HG03571 (cell line): Measurements from ENCODE around the gene ST3GAL4.

Experiments used
- ATAC-seq: cut with Tn5 transposase; IDR thresholded peaks from one replicate; pipeline ENCODE4 v1.9.1; 2021; ENCODE audit not compliant: unreplicated experiment

Gene ST3GAL4

DNA sequence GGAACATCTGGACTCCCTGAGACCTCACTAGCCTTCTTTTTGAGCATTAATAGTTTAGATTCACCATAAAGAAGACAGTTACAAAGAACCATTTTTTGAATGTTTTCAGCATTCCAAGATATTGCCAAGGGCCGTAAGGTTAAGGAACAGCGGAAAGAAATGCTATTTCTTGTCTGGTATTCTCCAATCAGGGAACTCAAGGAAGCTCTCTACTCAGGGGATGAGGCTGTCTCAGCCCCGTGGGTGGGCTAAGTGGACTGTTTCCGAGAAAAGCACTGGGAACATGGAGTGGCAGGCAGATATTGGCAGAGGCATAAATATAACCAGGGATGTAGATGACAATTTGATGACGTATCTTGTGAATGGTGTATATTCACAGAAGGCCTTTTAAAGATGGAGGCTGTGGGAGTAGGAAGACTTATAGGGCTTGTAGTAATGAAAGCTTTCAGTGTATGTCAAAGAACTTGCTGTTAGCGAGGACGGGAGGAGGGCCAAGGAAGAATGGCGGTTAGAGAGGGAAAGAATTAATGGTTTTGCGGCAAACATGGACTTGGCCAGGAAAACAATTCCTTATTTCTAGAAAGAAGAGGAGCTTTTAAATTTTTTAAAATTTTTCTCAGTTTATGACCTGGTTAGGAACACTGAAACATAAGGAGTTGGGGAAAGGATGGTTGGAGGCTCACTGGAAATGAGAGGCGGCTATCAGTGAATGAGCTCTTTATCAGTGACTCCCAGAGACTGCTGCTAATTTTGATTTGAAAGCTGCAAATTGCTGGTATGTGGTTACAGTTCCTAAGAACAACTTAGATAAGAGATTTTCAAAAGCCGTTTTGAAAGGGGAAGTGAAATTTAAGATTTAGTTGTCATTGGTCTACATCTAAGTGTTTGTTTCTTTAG, 64.6 kb downstream of the ST3GAL4 start:
- ATAC-seq: peak; percentile 71

DNA sequence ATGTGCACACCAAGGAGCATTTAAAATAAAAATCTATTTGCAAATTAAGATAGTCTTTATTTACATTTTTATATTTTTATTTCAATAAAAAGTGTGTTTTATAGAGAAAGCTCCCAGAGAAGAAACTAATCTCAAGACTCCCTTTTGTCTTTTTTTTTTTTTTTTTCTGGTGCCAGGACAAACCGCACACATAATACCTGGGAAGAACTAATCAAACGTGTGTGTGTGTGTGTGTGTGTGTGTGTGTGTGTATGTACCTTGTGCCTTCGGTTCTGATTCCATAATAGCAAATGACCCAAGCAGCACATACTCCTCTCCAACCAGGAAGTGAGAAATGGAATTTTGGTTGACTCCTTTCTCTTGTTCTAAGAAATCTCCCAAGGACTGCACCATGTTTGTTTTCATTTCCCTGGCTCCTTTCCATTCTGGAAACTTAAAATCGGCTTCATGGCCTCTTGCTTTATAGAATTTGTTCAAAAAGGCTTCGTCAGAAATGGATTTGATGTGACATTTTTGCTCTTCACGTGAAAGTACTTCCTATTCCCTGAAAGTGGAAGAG, 65.3 kb downstream of the ST3GAL4 start:
- no peak for ATAC-seq

DNA sequence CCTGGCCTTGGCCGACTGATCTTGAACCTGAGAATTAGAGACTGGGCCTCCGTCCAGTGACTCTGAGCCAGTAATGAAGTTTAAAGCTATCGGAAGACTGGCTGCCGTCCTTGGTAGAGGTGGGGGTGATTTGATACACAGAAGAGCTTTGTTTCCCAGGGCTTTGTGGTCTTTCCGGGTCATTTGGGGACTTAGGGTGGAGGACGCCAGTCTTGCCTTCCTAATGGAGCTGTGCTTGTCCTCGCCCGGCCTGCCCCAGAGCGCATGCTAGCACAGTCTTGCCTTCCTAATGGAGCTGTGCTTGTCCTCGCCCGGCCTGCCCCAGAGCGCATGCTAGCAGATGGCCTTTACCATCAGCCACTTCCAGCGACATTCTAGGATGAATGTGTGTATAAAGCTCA, 65.8 kb downstream of the ST3GAL4 start:
- ATAC-seq: no peak

DNA sequence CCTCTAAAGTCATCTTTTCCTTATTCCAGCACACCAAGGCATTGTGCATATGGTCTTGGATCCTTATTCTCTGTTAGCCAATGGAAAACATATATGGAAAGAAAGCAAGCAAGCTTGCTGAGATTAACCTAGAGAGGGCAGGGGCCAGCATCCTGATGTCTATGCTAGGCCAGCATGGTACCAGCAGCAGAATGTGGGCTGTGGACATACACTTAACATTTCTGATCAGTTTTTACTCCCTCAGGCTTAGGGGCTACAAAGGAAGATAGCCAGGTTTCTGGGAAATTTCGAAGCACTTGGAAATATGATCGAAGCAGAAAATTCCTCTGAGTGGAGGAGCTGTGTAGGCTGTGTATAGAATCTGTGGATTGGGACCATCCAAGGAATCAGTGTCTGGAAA, 67.0 kb downstream of the ST3GAL4 start:
- ATAC-seq: no peak

DNA sequence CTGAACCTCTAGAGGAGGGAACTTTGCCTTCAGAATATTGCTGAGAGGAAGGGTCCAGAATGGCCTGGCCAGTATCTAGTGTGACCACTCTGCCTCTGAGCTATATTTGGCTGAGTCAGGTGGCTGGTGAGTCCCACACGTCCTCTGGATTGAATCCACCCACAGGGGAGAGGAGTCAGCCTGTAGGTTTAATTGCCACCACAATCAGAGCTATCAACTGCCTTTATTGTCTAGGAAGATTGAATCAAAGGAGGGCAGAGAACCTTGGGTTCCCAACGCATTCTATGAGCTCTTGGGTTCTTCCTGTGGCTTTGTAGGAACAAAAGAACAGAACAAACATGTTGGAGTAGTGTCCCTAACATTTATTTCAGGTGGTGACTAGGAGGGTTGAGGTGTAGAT, 67.7 kb downstream of the ST3GAL4 start:
- no peak for ATAC-seq

DNA sequence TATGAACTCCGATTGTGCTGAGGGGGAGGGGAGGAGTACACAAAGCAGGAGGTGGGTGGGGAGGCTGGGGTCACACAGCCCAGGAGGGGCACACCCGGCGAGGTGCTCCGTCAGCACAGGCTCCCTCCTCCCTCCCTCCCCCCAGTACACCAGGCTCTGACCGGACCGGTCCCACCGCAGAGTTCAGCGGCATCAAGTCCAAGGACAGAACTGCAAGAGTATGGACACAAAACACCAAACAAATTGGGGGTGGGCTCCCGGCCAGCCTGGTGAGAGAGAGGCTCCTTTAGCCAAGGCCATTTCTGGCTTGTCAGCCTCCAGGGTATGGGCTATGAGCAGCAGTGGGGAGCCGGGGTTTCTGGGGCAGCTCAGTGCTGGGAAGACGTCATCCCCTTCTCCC, 68.3 kb downstream of the ST3GAL4 start:
- ATAC-seq: no peak

DNA sequence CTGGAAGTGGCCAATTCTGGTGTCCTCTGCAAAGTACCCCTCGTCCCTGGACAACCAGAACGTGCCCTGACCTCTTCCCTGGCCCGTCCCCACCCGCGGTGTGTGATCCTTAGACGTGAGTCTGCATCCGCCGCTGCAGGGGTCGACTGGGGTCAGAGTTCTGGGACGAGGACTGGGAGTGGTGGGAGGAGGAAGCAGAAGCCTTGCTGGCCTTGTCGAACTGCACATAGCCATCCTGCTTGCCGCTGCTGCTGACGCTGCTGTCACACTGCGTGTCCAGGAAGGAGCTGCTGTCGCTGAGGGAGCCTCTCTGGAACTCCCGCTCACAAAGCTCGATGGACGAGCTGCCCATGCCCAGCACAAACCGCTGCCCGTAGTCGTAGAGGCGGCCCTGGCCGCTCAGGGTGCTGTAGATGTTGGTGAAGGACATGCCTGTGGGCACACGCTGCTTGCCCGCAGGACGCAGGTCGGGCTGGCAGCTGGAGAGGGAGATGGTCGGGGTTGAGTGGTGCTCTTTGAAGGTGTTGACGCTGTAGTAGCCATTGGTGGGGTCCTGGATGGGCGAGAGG, 69.1 kb downstream of the ST3GAL4 start:
- ATAC-seq: no peak

DNA sequence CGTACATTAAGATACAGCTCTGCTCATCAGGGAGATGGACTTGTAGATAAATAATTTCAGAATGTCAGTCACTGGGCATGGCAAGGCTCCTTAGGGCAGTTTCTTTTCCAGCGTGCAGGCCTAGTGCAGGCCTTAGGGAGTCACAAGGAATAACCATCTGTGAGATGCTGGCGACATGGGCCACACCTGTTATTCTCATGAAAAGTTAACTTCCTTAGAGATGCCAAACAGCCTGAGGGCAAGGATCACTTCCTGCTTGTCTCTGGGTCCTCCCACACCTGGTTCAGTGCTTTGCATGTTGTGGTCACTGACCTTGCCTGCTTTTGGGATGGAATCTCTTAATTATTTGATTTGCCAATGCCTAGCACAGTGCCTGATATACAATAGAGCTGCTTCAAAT, 70.6 kb downstream of the ST3GAL4 start:
- ATAC-seq: no peak

DNA sequence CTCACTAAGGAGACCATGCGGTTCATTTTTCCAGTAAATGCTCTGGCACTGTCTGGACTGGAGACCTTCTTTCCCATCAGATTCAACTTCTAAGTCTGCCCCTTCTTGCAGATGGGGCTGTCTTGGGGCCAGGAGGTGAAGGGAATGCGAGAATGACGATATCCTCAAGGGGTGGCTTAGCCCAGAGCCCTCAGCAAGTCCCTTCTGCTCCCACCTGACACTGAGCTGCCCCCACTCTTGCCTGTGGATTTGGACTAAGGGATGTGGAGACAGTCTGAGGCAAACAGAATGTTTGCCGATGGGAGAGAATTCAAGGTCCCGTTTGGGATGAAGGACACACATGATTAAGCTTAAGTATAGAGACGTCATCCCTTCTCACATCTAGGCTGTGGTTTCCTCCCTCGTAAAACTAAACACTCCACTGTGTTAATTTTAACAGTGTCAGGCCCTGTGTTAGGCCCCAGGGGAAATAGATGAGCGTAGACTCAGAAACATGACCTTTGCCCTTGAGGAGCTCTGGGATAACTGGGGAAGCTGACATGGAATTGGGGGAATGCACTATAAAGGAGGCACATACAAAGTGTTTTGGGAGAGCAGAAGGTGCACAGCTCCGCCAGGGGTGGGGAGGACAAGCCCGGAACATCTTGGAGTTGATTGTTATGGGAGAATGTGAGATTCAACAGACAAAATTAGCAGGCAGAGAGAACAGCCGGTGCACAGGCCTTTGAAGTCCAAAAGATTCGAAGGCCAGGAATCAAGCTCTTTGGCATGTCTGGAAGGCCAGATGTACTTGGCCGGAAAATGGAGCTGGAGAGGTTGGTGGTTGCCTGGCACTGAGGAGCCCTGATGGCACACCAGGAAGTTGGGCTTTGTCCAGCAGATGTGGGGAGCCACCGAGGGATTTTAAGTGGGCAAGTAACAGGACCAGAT, 71.6 kb downstream of the ST3GAL4 start:
- ATAC-seq: peak; percentile 63

DNA sequence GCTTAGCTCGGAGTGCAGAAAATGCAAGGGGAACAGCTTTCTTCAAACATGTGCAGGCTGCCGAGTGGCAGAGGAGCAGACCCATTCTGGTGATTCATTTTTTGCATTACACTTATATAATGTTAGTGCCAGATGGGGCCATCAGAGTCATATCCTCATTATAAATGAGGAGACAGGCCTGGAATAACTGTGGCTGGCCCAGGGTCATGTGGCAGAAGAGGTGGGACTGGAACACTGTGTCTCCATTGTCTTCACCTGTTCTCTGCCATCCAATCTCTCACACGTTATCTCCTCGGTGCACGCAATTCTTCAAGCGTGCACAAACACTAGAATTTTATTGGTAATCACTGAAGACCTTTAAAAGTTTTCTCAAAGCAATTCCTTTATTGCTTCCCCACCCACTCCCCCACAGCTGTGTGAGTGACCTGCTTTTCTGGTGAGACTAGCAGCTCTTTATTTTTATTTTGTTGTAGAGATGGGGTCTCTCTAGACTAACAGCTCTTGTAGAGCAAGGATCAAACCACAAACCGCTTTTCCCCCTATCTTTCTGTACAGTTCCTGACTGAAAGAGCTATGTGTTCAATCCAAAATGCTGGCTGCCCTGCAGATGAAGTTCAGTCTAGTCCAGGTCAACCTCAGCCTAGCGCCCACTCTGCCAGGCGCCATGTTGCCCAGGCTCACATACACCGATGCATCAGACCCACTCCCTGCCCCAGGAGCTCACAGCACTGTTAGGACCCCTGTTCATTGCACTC, 75.3 kb downstream of the ST3GAL4 start:
- ATAC-seq: no peak

DNA sequence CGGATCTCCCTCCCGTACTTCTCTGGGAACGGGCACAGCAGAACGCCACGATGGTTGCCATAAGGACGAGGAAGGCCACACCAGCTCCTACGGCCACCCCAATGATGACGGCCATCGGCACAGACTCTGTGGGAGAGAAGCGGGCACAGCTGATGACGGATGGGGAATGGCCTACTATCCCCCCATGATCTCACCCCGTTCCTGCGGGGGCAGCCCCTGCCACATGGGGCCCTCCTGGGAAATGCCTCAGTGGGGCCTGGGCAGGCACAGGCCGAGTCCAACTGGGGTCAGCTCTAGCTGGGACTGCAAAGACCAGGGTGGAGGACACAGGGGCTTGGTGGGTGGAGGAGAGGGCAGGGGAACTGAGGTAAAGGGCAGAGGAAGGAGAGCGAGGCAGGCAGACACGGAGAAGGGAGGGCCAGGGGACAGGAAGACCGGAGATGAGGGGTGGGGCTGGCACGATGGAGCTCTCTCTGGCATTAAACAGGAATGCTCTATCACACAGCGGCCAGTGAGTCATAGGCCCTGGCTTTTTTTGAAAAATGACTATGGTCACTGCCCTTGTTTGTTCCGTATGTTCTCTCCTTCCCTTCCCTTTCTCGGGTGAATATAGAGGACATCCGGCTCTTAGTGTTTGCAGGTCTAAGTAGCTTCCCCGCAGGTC, 76.0 kb downstream of the ST3GAL4 start:
- no peak for ATAC-seq

DNA sequence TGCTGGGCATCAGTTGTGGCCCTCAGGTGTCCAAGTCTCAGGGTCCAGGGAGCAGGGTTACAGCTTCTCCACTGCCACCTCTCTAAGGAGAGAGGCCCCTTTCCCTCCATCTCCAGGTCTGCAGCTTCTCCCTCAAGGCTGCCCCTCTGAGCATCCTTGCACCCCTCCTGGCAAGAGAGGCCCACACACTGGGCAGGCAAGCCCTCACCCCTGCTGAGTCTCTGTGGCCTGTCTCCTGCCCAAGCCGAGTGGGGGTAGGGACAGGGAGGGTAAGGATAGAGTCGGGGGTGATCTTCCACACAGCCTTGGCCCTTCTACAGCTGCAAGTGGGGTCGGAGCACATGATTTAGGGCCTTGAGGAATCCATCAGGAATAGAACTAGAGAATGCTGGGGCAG, 76.6 kb downstream of the ST3GAL4 start:
- ATAC-seq: no peak

DNA sequence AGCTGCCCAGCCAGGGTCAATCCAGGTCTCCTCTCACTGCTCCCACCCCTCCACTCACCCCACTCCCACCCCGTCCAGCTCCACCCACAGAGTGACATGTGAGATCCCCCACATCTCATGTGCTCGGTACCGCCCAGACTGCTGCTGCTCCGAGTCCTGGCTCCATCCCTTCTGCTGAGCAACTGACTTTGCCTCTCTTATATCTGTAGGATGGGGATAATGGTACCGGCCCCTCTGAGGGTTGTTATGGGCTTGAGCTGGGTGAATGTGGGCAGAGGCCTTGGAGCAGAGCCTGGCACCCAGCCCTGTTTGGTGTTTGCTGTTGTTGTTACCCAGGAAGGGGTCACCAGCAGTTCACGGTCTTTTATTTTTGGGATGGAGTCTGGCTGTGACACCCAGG, 77.0 kb downstream of the ST3GAL4 start:
- ATAC-seq: no peak

DNA sequence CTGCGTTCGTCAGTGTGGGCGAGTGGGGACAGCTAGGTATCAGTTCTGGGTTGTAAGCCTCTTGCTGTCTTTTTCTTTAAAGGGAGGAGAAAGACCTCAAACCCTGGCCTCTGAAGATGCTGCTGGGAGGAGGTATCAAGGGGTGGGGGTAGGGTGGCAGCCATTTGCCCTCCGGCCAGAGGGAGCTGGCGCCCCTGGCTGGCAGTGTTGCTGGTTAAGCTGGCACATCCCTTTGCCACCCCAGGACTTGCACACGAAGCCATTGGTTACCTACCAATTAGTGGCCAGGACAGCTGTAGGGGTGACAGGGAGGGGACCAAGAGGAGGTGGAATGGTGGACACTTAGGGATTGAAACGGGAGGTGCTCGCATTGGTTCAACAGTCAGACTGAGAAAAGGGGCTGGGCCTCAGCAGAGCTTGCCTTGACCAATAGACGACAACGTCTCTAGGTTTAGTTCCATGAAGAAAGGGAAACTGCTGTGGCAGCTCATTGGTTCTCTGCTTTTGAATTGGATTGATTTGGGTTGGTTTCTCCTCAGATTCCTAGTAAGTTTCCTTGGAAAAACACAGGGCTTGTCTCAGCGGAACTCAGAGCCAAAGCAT, 77.9 kb downstream of the ST3GAL4 start:
- no peak for ATAC-seq

DNA sequence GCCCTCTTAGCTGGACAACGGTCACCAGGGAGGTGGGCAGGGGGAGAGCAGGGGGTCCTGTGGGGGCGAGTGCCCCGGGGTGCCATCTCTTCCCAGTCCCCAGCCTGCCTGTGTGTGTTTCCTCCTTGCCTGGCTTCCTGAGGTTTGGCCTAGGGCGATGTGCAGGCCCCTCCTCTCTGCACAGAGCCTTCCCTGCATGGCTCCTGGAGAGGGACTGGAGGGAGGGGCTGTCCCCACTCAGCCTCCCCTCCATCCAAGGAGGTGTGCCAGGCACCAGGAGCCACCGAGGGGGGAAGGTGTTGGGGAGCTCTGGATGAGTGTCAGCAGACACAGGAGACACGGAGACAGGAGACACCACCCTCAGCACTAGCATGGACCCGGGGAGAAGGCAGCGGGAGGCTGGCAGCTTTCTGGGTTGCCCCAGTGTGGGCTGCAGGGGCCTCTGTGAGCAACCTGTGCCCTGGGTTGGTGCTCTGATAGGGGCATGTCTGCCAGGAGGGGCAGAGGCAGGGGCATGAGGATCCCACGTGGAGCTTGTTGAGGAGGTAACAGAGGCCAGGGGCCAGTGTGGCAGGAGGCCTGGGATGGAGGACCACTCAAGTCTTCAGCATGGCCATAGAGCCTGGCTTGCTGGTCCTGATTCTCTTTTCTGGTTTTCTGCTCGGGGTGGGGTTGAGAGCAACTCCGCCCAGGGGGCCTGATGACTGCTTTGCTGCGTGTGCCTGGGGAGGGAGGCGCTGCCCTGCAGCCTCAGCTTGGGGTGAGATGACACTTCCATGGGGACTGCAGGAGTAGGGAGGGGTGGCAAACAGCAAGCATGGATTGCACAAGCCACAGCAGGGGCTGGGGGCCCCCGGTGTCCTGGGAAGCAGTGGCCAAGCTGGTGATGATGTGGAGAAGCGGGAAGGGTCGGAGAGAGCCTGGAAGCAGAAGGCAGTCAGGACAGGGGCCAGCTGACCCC, 78.8 kb downstream of the ST3GAL4 start:
- no peak for ATAC-seq

DNA sequence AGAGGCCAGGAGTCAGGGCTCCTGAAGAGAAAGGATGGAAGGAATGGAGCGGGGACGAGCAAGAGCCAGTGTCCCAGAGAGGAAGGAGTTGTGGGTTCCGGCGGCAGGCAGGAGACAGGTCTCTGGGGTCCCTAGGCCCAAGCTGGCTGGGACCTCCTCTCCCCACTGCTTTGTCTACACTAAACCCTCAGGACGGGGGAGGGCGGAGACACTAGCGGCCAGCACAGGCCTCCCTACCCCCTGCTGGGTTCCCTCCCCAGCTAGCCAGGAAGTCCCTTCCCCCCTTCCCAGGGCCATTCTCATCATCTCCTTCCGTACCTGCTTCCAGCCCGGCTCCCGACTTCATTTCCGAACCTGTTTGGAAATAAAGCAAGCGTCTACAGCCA, 79.5 kb downstream of the ST3GAL4 start:
- ATAC-seq: no peak

DNA sequence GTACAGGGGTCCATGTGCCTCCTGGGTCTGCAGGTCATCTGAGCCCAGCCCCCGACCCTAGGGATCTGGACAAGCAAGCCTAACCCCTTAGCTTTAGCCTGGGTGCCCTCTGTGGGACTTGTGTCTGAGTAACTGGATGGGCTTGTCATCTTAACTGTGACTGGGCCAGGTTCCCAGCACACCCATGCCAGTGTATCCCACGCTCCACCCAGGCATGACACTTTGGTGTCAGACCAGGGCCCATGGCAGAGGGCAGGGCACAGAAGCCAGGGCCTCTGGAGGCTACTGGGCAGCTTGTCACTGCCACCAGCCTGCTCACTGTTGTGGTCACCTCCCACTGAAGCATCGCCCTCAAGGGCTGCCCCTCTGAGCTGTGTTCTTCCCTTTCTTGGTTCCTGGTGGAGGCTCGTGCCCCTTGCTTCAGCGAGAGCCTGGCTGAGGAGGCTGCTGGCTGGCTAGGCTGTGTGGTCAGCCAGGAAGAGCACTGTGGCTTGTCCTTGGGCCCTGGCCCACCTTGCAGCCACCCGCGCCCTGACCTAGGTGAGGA, 80.8 kb downstream of the ST3GAL4 start:
- ATAC-seq: no peak

DNA sequence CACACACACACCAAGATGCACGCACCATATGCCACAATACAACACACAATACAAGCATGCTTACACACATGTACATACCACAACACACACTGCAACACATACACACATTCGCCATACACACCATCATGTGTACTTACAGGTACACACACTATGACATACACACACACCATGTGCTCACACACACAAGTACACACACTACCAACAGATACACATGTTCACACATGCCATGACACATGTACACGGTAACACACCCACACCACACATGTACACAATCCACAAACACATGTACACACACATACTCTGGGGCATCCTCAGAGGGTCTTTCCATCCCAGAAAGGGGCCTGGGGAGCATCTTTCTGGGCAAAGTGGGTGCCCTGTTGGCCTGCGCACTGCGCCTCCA, 82.2 kb downstream of the ST3GAL4 start:
- ATAC-seq: no peak
